Right forelimb (tissue), 1 donor: Measurements from ENCODE around the gene MARF1.
A peak's percentile ranks its signal among the peaks of the same experiment; 100 is the strongest.
"Not testable (repeated sequence)": the region's sequence is repeated elsewhere in the genome, so short reads cannot be mapped to it uniquely, and the experiment has no call there.

Experiments used
- DNase-seq: peaks from one replicate; pipeline ENCODE4 v3.0.0-alpha.2; 2018

Gene MARF1

DNA sequence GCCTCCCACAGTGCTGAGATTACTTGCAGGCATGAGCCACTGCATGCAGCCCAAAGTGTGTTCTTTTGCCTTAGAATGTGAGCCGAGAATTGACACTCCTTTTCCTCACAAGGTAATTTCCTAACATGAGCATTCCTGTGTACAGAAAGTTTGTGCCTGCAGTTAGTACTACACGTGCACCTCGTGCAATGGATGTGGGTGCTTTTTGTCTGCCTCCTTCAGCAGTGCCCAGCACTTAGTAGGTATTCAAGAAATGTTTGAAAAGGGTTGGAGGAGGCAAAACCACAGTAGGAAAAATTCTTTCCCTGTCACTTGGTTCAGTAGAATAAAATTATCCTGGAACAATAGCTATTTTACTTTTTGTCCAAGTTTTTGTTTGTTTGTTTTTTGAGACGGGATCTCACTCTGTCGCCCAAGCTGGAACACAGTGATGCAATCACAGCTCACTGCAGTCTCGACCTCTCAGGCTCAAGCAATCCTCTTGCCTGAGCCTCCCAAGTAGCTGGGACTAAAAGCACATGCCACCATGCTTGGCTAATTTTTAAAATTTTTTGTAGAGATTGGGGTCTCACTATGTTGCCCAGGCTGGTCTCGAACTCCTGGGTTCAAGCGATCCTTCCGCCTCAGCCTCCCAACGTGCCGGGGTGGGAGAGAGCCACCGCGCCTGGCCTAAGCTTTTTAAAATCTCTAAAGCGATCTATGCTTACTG, 9.5 kb upstream of the MARF1 start:
- no peak for DNase-seq

DNA sequence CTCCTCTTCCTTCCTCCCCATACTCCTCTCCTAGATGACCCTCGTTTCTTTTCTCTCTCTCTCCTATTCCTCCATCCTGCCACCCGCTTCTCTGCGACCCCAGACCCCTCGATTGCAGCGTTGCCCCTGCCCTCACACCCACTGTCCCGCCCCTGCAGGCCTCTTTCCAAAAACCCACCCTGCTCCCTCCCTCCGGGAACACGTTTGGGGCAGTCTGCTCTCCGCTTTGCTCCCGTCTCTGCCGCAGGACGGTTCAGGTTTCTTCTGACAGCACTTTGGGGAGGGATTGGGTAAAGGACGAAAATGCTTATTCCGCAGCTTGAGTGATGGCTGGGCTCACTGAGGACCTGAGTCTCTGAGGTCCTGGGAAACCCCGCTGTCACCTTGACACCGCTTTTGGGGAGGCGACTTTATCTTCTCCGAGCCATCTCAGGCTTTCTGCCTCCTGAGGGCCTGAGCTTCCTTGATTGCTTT, 7.8 kb upstream of the MARF1 start:
- peak; percentile 67 for DNase-seq

DNA sequence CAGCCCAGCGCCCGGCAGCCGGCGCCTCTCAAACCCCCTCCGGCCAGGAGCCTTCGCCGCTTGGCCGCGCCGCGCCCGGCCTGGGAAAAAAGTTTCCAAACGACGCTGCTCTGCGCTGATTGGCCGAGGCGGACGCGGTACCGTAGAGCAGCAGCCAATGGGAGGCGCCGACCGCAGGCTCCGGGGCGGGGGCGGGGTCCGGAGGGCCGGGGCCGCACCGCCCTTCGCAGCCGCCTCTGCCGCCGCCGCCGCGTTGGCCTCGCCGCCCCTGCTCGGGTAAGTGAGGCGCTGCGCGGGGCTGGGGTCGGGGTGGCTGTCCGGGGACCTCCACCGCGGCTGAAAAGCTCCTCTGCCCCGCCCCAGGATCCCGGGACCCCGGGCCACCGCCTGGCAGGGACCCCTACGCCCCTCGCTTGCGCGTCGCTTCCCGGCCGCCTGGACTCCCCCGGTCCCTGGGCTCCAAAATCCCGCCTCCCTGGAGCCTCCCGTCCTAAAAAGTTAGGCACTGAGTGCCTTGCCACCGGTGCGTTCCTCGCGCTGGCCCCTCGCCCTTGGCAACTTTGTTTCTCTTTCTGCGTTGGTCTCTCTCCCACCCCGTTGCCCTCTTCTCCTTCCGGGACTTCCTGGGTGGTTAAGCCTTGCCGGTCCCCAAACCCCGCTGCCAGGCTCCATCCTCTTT, 7.2 kb upstream of the MARF1 start, which contains the start of gene NDE1:
TSS of gene NDE1 (plus strand) at position 227 of the 679 bp plus-strand sequence. CDS start 14,534 bp downstream, outside the sequence.
- peak; percentile 92 for DNase-seq

DNA sequence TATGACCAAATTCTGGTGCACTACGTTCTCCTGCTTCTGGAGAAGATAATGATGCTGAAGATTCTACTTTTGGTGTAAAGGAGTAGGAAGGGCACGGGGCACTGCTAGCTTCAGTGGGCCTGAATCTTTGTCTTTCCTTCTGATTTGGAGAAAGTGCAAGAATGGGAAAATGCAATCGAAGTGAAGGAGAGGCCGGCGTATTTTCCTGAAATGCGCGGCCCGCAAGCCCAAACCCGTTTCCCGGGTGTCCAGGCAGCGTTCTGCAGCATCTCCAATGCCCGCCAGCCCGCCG, 6.7 kb upstream of the MARF1 start:
- no peak for DNase-seq

DNA sequence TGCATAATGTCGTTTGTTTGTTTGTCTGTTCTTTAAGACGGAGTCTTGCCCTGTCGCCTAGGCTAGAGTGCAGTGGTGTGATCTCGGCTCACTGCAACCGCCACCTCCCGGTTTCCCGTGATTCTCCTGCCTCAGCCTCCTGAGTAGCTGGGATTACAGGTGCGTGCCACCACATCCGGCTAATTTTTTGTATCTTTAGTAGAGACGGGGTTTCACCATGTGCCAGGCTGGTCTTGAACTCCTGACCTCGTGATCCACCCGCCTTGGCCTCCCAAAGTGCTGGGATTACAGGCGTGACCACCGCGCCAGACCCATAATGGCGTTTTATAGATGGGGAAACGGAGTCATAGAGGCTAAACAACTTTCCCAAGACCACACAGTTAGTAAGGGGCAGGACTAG, 6.4 kb upstream of the MARF1 start:
- not testable (repeated sequence) for DNase-seq

DNA sequence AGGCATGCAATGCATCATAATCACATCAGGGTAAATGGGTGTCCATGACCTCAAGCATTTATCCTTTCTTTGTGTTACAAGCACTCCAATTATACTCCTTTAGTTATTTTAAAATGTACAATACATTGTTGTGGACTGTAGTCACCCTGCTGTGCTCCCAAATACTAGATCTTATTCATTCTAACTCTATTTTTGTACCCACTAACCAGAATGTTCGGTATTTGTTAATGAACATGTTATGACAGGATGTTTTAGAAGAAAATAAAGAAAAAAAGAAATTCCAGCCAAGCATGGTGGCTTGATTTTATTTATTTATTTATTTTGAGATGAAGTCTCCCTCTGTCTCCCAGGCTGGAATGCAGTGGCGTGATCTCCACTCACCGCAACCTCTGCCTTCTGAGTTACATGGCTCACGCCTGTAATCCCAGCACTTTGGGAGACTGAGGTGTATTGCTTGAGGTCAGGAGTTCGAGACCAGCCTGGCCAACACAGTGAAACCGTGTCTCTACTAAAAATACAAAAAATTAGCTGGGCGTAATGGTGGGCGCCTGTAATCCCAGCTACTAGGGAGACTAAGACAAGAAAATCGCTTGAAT, 5.3 kb upstream of the MARF1 start:
- DNase-seq, result no peak

DNA sequence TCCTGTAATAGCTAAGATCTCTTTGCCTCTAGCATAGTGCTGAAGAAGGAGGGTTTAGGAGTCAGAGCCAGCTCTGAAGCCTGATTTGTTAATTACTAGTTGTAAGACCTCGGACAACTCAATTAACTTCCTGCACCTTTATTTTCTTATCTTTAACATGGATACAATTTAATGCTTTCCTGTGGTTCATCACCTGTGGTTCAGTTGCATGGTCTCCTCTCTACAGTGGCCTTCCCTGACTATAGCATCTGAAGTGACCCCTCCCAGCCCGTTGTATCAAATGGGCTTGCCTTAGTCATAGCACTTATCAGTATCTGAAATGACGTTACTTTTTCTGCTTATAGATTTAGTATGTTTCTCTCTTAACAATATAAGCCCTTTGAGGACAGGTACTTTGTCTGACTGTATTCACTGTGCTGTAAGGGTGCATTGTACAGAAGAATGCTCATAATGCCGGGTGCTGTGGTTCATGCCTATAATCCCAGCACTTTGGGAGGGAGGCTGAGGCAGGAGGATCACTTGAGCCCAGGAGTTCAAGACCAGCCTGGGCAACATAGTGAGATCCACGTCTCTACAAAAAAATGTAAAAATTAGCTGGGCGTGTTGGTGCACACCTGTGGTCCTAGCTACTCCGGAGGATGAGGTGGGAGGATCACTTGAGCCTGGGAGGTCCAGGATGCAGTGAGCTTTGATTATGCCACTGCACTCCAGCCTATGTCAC, 4.5 kb upstream of the MARF1 start:
- no peak for DNase-seq

DNA sequence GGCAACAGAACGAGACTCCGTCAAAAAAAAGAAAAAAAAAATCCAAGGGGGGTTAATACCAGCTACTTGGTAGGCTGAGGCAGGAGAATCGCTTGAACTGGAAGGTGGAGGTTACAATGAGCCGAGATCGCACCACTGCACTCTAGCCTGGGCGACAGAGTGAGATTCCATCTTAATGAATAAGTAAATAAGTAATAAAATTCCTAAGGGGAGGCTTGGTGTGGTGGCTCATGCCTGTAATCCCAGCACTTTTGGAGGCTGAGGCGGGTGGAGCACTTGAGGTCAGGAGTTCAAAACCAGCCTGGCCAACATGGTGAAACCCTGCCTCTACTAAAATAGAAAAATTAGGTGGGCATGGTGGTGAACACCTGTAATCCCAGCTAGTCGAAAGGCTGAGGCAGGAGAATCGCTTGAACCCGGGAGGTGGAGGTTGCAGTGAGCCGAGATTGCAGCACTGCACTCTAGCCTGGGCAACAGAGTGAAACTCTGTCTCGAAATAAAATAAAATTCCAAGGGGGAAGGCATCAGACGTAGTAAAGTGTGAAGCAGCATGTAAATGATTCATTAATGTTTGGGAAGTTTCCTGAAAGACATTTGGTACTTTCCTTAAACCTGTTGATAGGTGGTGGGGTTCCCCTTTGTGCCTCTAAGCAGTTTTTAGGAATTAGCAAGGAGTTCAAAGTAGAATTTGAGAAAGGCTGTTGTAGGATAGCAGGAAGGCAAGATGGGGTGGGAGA, 3.8 kb upstream of the MARF1 start:
- not testable (repeated sequence) for DNase-seq

DNA sequence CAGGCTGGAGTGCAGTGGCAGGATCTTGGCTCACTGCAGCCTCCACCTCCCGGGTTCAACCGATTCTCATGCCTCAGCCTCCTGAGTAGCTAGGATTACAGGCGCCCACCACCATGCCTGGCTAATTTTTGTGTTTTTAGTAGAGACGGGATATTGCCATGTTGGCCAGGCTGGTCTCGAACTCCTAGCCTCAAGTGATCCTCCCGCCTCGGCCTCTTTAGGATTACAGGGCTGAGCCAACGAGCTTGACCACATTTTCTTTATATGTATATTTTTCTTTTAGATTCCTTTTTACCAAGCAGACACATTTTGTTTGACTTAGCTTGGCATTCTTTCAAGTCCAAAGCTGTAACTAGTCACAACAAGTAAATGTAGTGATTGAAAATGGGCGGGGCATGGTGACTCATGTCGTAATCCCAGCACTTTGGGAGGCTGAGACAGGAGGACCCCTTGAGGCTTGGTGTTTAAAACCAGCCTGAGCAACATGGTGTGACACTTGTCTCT, 2.1 kb upstream of the MARF1 start:
- not testable (repeated sequence) for DNase-seq

DNA sequence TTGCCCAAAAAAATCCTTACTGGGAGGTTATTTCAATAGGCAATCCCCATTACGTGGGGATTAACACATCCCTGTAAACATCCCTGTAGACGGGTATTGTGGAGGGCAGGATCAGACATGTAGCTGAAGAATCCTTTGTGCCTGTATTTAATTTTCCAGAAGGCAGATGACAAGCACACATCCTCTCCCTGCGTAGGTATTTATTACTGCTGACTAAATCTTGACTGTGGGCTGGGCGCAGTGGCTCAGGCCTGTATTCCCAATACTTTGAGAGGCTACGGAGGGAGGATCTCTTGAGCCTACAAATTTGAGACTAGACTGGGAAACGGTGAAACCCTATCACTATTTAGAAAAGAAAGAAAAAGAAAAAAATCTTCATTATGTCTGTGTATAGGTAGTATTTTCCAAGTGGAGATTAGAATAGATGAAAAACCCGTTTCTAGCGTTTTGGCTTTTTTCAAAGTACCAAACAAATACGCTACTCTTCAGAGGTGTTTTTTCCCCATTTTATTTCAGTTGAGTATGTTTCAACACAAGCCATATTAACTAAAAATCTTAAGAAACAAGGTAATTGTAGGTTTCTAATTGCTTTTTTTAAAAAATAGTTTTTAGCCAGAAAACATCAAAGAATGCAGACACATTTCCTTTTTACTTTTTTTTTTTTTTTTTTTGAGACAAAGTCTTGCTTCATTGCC, 1.5 kb upstream of the MARF1 start:
- no peak for DNase-seq

DNA sequence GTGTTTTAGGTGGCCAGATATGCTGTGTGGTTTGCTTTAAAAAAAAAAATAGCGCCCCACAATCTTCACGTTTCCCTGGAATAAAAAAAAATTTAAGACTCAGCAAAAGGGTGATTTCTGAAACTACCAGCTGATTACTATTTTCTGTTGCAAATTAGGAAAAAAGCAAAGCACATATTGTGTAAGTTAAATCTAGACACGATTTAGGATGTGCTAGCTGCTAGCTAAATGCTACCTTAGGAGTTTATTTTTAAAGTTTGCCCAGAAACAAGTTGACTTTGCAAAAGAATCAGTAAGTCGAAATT, 944 bp upstream of the MARF1 start:
- DNase-seq, result no peak

DNA sequence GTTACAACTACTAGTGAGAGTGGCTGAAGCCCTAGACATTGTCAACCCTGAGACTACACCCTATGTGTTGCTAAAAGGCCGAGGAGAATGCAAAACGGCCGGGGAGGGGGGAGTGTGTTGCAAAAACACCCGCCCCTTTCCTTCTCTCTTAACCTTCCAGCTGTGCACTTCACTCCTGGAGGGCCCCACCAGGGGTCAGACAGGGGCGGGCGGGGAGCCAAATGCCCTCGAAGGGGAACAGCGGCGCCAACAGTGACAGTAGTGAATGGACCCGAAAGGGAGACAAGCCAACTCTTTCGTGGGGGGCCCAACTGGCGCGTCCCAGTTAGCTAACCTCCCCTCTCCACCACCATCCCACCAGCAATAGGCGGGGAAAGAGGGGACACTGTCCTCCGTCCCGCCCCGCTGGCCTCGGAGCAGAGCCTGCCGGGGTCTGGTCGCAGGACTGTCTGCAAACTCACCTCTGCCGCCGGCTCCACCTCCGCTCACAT, 352 bp downstream of the MARF1 start:
- DNase-seq, result no peak

DNA sequence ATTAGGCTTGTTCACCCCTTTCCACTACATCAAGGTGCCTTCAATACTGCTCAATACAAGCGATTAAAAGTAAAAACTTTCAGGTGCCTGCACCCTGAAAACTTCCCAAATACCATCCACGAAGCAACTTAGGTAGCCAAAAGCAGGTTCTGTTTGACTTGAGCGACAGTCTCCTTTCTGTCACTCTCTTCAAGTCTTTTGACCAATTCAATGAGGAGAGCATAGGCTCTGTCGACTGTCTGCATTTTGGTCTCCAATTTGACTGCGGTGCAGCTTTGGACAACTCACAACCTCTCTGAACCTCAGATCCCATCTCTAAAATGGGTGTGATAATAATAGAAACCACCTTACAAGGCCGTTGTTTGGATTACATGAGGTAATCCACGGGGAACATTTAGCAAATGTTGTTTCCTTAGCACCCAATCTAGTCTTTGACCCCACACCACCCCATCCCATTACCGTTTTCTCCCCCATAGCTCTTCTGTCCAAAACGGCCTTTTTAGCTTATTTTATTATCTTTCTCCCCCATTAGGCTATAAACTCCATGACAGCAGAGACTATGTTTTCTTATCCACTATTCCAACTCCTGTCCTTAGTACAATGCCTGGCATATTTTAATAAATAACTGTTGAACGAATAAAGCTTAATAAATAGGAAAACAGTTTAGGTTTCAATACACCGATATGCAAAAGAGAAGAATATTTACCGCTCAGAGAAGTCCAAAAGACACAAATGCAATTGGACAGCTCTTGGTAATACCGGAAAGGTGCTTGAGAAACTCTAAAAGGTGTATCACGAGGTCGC, 999 bp downstream of the MARF1 start:
- DNase-seq, result no peak

DNA sequence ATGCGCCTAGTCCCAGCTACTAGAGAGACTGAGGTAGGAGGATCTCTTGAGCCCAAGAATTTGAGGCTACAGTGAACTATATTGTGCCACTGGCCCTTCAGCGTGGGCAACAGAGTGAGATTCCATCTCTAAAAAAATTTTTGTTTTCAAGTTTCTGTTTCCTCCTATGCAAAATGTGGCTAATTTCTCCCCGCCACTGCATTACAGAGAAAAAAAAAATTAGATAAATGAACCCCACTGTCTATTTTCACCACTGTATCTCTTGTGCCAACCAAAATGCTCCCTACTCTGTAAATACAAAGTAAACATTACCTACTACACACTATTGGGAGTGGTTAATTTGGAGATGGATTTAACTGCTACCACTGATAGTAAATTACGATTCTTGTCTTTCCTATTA, 2.0 kb downstream of the MARF1 start:
- no peak for DNase-seq

DNA sequence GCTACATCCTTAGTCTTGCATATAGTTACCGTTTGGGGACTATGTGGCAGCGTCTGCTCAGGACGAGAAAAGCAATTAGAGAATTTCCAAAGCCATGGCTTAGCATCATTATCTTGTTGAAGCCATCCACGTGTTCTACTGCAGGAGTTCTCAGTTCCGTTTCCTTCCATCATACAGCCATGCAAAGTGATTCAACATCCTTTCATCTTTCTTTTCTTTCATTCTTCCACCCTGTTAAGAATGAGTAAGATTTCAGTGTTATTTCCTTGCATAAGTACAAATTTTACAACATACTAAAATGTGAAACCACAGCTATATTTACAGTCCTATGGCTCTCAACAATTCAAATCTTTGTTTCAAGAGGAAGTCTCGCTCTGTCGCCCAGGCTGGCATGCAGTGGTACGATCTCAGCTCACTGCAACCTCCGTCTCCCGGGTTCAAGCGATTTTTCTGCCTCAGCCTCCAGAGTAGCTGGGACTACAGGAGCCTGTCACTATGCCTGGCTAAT, 3.8 kb downstream of the MARF1 start:
- no peak for DNase-seq

DNA sequence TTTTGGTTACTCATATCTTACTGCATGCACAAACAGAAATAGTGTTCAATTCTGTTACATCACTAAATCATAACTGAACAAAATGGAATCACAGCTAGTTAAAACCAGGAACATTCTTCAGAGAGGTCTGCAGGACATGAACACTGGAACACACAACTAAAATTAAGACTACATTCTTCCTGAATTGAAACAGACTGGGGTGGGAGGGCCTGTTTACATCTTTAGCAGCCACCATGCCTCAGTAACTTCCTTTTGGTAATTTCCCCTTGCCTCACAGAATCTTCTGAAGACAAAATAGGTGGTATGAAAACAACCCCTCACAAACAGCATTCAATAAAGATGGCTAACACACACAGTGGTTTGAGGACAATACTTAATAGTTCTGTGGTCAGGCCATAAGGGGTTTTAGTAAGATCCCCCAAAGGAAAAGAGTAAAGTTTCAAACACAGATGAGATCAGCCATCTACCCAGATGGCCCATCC, 6.5 kb downstream of the MARF1 start:
- DNase-seq, result no peak

DNA sequence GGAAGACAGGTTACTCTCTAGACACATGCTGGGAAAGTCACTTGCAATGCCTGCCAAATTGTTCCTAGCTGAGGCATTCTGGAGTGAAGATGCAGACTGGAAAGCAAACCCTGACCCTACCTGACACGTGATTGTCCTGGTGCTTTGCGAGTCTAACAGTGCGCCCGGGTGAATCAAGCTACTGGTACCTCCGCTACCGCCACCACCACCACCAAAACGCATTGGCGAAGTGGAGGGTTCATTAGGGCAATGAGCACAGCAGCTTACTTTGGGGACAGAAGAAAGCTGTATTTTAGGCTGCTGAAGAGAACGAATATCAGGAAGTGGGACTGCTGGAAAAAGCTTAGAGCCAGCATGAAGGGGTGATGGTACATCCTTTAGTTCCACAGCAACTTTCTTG, 7.0 kb downstream of the MARF1 start:
- no peak for DNase-seq

DNA sequence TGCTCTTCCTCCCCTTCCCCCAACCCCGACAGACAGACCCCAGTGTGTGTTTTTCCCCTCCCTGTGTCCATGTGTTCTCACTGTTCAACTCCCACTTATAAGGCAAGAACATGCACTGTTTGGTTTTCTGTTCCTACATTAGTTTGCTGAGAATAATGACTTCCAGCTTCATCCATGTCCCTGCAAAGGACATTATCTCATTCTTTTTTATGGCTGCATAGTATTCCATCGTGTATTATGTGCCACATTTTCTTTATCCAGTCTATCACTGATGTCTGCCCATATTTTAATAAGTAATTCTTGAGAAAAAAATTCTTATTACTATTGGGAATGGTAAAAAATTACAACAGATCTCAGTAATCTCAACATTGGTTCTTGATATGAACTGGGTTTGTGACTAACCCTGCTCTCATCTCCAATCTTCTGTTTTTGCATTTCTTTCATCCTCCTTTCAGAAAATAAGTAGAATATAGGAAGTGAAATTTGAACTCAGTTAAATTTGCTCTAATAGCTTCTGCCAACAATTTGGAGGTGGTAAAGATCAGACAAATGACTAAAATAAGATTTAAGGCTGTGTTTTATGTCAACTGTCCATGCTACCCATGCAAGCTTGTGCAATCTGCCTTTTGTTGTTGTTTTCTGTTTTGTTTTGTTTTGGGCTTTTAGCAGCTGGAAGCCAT, 11.1 kb downstream of the MARF1 start:
- no peak for DNase-seq

DNA sequence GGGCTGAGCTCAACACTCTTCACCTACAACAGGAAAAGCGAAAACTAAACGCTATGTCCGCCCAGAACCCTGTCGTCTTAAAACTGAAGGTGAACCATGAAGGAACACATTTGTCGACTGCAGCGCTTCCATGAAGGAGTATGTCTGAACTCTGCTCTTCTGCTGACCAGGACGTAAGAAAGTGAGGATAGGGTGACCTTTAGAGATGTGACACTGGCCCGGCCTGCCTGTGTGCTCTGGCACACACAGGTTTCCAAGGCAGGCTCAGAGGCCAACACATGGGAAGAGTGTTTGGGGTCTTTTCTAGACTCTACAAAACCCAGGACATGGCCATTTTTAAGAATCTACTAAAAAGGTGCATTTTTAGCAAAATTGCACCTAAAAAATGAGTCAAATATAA, 21.1 kb downstream of the MARF1 start:
- no peak for DNase-seq

DNA sequence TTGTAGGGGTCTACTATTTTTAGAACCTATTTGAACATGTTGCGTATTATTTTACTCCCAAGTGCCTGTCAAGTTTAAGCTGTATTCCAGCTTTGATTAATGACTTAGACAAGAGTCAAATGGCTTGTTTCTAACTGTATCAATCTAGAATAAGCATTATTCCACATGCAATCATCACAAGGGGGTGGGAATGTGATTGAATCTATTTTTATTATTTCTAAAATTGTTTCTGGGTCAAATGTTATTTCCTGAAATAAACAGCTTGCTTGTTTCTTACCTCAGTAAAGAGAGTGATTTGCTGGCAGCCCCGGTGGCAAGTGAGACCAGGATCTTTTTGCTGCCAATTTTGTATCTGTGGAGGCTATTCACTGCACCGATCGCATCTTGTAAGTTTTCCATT, 21.5 kb downstream of the MARF1 start:
- no peak for DNase-seq
